ENCODE measurements around the gene MYOCD.

MYOCD gene

DNA sequence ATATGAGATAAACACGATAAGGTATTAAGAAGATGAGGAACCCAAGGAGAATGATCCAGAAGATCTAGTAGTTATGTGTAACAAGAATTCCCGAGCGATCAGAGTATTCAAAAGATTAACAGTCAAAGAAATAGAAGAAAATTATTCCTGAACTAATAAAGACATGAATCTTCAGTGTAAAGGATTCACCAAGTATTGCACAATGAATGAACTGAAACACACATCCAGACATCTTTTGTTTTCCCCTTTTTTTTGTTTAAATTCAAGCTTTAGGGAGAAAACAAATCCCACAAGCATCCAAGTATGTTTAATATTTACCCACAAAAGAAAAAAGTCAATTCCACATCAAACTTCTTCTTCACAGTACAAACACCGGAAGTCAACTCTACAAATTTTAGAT is 23.7 kb upstream of the MYOCD start:
- DNase-seq = no peak

- no peak for DNase-seq
These were observed 21.9 kb upstream of the MYOCD start for GRCh38 chr17:12643822-12644221.

GRCh38 chr17:12644623-12645022 is 21.1 kb upstream of the MYOCD start:
- DNase-seq = no peak

- DNase-seq = no peak
These were observed 18.8 kb upstream of the MYOCD start for GRCh38 chr17:12646761-12647422.

DNA sequence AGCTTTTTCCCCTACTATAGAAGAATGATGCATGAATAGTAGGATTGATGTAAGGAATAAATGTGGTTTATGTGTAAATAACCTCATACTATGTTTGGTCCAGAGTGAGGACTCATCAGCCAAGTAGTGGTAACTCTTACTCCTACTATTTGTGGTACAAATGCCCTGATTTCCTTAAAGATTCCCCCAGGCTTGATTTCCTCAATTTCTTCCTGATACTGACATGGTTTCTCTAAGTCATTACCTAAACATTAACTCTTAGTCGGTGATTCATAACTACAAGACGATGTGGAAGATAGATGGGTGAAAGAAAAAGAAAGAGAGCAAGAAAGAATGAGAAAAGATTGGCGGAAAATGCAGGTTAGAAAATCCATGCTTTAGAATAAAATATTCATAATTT is 17.2 kb upstream of the MYOCD start:
- DNase-seq = no peak

- no peak for DNase-seq
These were observed 9.8 kb upstream of the MYOCD start for GRCh38 chr17:12655936-12656335.

DNA sequence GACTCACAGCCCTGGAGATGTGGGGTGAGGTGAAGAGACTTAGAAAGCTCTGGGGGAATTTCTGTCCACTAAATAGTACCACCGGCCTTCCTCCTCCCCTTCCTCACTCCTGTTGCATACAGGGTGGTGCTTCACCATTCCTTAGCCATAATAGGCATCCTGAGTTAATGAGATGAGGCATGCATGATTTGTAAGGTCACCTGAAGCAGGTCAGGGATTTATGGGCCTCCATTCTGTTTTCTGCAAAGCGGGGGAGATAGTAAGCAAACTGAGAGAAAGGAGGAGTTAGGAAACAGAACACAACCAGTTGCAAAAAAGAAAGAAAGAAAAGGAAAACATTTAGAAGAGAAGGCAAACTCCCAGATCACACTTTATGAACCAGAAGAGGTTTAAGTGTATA is 9.3 kb upstream of the MYOCD start:
- no peak for DNase-seq

DNA sequence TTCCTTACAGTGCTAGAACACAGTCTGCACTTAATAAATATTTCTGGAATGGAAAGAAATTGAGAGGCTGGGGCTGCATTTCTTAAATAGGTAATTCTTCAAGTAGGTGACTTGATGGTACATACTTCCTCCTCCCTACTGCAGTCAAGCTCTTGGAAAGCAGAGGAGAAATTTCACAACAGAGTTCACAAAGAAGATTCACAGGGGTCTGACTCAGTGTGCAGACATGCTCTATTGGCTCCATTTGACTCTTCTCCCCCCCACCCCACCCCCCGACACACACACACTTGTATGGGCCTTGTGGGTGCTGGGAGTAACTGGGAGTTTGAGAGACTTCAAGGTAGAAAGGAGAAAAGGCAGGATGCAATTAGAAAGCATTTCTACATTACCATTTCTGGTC is 6.2 kb upstream of the MYOCD start:
- no peak for DNase-seq

GRCh38 chr17:12664252-12664651 is 1.4 kb upstream of the MYOCD start:
- no peak for DNase-seq

DNA sequence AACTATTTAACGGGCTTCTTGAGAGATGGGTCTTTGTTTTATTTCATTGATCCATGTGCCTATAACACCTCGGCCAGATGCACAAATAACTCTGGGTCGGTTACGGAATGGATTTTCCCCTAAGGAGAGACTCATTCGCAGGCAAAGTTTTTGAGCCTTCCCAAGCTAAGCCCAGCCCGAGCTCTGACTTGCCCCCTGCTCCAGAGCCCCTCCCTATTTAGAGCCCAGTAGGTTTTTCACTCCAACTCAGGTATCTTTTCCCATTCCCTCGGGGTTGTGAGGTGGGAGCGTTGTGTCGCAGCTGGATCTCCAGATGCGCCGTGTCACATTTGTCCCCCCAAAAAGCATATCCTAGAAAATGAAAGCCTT is 812 bp upstream of the MYOCD start:
- DNase-seq = no peak

DNA sequence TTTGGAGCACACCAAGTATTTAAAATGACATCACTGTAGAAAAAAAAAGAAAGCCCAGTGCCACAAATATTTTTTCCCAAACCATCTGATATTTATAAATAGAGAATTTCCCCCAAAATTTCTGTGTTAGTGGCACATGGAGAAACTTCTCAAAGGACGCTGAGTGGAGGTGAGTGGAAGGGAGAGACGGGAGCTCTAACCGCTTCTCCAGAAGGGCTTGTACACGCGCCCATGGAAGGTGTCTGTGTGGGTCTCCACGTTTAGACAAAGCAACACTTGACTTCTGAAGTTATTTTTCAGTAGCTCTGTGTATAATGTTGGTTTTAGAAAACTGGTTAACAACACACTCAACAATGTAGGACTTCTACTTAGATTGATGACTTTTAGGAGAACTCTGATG is 1.0 kb downstream of the MYOCD start:
- DNase-seq = no peak

- DNase-seq = no peak
These were observed 1.7 kb downstream of the MYOCD start for GRCh38 chr17:12667299-12667958.

DNA sequence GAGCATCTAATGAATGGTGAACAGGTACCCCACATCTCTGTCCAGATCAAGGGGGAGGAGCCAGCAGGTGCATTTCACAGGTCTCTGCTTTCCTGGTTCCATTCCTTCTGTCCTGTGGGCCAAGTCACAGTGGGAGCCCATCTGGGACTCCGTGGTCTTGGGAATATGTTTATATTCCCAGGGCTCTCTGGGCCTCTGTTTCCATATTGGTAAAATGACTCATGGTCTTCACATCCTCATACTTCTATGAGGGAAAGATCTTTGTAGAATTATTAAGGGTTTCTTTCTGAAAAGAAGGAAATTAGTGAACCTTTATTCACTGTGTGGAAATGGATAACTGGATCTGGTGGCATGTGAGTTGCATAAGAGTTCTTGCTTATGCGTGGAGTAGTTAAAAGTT is 6.2 kb downstream of the MYOCD start:
- DNase-seq = no peak

DNA sequence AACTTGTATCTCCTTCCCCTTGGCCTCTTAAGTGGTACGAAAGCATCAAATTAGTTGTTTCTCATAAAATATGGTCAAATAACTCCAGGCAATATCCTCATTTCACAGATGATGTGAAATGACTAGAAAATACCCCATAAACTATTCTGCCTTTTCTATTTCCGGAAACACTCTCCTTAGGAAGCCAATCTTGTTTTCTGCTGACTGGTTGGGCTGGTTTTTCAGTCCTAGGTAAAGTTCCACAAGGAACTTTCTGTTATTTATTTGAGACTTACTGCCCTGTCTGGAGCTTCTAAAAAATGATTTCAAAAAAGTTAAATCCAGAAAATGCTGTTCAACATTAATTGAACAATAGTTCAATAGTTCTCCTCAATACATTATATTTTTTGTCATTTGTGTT is 7.3 kb downstream of the MYOCD start:
- no peak for DNase-seq

- DNase-seq = no peak
These were observed 8.1 kb downstream of the MYOCD start for GRCh38 chr17:12673788-12674187.

- DNase-seq = no peak
These were observed 14.8 kb downstream of the MYOCD start for GRCh38 chr17:12680407-12680897.

GRCh38 chr17:12680993-12681392 is 15.3 kb downstream of the MYOCD start:
- no peak for DNase-seq

GRCh38 chr17:12683299-12683698 is 17.6 kb downstream of the MYOCD start:
- DNase-seq = no peak

DNA sequence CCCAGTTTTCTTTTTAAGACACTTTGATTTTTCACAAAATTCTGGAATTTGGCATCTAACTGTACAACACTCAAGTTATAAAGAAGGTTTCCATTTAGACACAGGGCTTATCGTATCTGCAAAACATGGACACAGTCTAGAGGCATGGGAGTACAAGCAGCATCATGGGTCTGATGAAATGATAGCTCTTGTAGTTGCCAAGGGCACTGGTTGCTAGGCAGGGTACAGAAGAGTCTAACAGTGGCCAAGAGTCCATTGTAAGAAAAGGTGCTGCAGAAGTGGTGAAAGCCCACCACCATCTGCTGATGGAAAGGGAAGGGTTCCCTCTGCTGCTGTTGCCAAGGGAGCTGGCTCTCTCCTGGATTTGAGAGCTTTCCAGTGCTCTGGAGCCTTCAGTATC is 20.8 kb downstream of the MYOCD start:
- no peak for DNase-seq

- no peak for DNase-seq
These were observed 22.7 kb downstream of the MYOCD start for GRCh38 chr17:12688382-12688781.

DNA sequence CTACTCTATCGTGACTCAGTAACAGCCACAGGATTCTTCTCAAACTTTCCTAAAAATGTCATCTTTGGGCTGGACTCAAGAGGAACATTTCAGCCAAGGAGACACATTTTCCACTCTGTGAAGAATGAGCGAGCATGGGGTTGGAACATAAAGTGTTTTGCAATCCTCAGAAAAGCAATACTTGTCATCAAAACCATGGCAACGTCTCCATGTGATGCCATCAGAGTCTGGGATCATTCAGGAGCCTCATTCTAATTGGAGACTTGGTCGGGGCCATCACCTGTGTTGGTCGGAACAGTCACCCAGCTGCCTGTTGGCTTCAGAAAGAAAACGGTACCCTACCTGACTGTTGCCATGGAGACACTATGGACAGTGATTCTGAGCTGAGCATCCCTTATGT is 25.5 kb downstream of the MYOCD start:
- DNase-seq = no peak

DNA sequence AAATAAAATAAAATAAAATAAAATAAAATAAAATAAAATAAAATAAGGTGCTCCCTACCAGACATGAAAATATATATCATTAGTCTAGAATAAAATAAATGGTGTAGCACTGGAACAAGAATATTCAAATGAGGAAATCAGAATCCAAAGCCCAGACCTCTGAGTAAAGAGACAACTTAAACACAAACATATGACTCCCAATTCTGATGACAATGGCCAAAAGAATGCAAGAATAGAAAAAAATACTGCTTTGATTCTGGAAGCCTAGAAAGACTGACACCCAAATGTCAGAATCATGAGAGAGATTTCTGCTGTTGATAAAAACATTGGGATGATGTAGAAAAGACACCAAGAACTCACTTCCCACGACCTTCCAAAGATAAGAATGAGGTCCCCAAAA is 27.9 kb downstream of the MYOCD start:
- DNase-seq = no peak

DNA sequence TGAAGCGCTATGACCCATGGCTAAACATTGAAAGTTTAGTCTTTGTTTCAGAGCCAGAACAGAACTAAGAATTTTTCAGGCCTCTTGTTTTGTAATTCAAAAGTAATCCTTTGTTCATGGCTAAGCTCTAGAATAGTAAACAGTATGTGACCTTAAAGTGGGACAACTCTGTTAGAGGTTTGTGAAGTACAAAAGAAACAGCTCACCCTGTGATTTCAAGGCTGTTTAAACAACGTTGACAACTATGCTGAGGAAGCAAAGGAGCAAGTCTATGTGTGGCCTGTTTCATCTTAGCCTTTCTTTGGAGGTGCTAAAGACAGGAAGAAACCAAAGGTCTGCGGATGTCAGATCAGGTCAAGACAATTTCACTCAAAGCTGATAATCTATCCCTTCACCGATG is 40.4 kb downstream of the MYOCD start:
- DNase-seq = no peak

DNA sequence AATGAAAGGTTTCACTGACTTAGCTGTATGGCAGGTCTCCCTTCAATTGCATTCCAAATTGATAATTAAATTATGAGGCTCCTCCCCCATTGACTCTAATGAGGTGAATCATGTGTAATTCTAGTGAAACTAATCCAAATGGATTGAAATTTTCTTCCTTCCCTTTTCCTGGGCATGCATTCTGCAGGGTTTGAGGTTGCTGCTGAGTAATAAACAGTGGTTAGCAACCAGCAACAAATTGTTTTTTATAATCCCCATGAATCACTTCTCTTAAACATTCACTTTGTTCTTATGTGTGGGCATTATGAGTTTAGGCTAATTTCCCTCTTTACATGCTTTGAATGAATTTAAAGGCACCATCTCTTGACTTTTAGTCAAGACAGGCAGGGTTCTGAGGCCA is 43.4 kb downstream of the MYOCD start:
- no peak for DNase-seq

DNA sequence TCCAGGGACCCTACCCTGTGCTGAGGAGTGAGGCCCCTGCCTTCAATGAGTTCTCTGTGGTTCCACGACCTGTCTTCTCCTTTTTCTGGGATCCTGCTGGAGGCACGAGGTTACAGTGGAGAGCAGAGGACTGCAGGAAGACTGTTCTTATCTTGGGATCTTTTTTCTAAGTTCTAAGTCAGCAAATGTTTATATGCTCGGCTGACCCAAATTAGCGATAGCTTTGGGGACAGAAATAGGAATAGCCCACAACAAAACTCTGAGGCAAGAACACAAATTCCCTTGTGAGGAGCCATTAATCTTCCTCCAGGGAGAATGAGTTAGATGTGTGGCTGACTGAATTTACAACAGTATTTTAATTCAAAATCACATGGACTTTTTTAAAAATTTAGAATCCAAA is 46.7 kb downstream of the MYOCD start:
- DNase-seq = no peak
